PC-3 (cell line): ENCODE results near the gene SAMM50.

Source experiments
- CTCF ChIP-seq: fragments of 300-600 bp; sonication (generic); conservative IDR thresholded peaks from 2 replicates; pipeline ENCODE4 v1.5.1; 2017; ENCODE audit warnings: antibody characterized with exemption, low read depth, mild to moderate bottlenecking, low read length
- EZH2 ChIP-seq: fragments of 300-600 bp; sonication (generic); IDR thresholded peaks from one replicate; pipeline ENCODE4 v1.6.1; 2017; ENCODE audit warnings: antibody characterized with exemption, mild to moderate bottlenecking, low read length; ENCODE audit not compliant: unreplicated experiment
- EZH2phosphoT487 ChIP-seq: fragments of 300-600 bp; sonication (generic); IDR thresholded peaks from 2 replicates; pipeline ENCODE4 v1.6.1; 2018; ENCODE audit warnings: mild to moderate bottlenecking, antibody characterized with exemption, low read length, borderline replicate concordance

- TF ChIP-seq CTCF (no peak), EZH2 (no peak), EZH2phosphoT487 (no peak)
Measured at GRCh38 chr22:44024288-44024921, 69.2 kb downstream of the SAMM50 start, which contains the start of gene PARVB.
